22Rv1 (cell line): ENCODE results near the gene KLHL42.

Experiments used
- H3K27ac ChIP-seq: fragments of 450-650 bp; 2 replicates; pipeline ENCODE4 v1.5.1; 2017
- CTCF ChIP-seq: fragments of 450-650 bp; IDR thresholded peaks from 2 replicates; pipeline ENCODE4 v1.5.1; 2017; ENCODE audit warnings: mild to moderate bottlenecking
- ZFX ChIP-seq: fragments of 450-650 bp; IDR thresholded peaks from 2 replicates; pipeline ENCODE4 v1.6.1; 2017; ENCODE audit warnings: antibody characterized with exemption, borderline replicate concordance

Gene KLHL42

GRCh38 chr12:27851311-27851710 lies 71.3 kb downstream of the KLHL42 start:
- no peak overlapping the region for H3K27ac ChIP-seq
- TF ChIP-seq CTCF (no peak), ZFX (no peak)

GRCh38 chr12:27852117-27852516 lies 72.1 kb downstream of the KLHL42 start:
- no peak overlapping the region for H3K27ac ChIP-seq

More at GRCh38 chr12:27852117-27852516, 72.1 kb downstream of the KLHL42 start:
- no peak for TF ChIP-seq ZFX
- TF ChIP-seq CTCF, result no peak
